Measurements from ENCODE around the gene FMNL2.

The FMNL2 gene

GRCh38 chr2:152646264-152646663 is 311.3 kb downstream of the FMNL2 start:
- DNase-seq (ENCODE audit: low spot score), result no peak

DNA sequence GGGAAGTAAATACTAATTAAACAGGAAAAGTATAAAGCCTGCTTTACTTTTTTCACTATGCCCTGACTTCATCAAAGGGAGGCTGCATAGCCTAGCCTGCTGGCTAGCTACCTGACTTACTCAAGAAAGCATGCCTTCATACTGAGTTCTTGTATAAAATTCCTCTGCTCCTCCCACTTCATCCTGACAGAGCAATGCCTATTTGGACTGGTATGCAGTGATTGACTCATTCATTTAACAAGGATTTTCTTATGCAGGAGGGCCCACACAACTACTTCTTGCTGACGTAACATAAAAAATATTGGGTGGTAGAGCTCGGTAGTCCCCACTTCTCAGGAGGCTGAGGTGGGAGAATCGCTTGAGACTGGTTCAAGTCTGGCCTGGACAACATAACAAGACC is 311.8 kb downstream of the FMNL2 start:
- DNase-seq (ENCODE audit: low spot score), result no peak

DNA sequence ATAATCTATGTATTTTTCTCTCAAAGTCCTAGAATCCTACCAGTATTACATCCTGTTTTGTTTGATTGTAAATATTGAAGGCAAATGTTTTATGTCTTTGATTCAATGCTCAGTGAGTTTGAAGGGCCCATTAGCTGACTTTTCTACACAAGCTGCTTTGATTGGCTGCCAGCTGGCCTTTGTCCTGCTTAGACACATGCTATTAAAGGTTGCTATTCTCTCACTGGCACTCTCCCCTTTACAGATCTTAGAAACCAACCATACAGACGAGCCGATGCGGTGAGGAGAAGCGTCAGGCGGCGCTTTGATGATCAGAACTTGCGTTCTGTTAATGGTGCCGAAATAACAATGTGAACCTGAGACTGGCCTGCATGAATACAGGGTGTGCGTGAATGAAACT is 312.6 kb downstream of the FMNL2 start:
- DNase-seq (ENCODE audit: low spot score), result no peak

DNA sequence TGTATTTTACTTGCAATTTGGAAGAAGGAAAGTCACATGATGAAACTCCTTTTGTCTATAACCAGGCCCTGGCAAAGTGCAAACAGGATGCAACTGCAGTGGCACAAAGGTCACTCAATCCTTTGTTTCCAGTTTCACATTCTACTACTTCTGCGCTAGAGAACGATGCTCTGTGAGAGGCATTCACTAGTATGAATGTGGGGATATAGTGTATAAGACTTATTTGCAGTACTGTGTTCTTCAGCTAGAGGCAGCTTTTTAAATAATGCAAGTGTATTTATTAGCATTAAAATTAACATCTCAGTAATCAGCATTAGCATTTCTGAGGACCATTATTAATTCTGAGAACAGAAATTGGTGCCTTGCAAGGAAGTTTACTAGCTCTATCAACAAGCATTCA is 313.4 kb downstream of the FMNL2 start:
- no peak for DNase-seq (ENCODE audit: low spot score)

- no peak for DNase-seq (ENCODE audit: low spot score)
Measured at GRCh38 chr2:152649997-152650396, 315.0 kb downstream of the FMNL2 start.

DNA sequence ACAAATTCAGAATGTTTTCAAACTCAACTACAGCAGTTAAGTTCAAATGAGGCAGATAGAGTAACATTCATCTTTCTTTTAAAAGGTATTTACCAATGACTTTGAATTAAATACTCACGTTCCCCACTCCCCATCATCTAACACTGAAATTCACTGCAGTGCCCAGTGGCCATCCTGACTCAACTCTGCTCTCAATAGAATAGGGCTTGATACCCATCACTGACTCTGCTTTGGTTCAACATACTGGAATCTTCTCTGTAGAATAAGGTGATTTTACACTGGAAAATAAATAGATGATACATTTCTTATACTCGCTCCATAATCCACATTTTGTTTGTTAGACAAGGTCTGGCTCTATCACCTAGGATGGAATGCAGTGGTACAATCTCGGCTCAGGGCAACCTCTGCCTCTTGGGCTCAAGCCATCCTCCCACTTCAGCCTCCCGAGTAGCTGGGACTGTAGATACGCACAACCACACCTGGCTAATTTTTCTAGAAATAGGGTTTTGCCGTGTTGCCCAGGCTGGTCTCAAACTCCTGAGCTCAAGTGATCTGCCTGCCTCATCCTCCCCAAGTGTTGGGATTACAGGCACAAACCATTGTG is 315.9 kb downstream of the FMNL2 start:
- no peak for DNase-seq (ENCODE audit: low spot score)

- no peak for DNase-seq (ENCODE audit: low spot score)
Measured at GRCh38 chr2:152651834-152652233, 316.9 kb downstream of the FMNL2 start.

DNA sequence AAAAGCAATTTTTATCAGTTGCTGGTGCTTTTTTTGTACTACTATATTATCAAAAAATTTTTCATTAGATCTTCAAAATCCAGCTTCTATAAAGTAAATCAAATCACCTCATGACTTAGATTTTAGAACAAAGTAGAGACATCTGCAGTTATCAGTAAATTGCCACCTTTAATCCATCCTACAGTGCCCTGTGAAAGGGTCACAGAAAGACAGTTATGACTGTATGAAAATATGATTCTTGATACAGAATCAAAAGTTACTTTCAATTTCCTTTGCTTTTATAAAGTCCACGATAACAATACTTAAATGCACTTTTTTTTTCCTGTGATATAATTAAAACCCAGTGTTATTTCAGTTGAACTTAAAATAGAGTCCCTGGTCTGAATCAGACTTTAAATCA is 320.9 kb downstream of the FMNL2 start:
- no peak for DNase-seq (ENCODE audit: low spot score)

GRCh38 chr2:152657043-152657442 is 322.1 kb downstream of the FMNL2 start:
- DNase-seq (ENCODE audit: low spot score), result no peak

DNA sequence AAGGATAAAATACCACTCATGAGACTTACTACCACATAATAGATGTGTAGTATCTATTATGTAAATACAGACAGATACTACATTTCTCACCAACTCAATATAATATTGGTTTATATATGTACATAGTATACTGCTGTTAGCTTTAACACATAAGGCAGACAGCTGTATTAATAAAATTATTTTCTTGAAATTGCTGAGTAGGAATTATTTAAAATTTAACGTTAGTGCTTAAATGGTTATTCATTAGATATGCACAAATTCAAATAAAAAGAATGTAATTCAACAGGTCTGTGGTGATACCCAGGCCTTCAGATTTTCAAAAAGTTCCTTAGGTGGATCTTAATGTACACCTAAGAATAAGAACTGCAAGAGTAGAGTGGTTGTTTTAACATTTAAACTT is 323.2 kb downstream of the FMNL2 start:
- DNase-seq (ENCODE audit: low spot score), result no peak

GRCh38 chr2:152661076-152661475 is 326.1 kb downstream of the FMNL2 start:
- DNase-seq (ENCODE audit: low spot score), result no peak

DNA sequence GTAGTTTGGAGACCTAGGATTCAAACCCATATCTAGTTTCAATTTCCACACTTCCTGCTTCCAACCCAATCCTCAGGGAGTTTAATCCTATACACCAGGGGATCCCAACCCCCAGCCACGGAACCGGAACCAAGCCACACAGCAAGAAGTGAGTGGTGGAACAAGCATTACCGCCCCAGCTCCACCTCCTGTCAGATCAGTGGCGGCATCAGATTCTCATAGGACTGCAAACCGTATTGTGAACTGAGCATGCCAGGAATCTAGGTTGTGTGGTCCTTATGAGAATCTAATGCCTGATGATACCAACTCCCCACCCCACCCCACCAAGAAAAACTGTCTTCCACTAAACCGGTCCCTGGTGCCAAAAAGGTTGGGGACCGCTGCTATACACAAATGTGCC is 329.8 kb downstream of the FMNL2 start:
- DNase-seq (ENCODE audit: low spot score), result no peak

- DNase-seq (ENCODE audit: low spot score), result no peak
Measured at GRCh38 chr2:152674334-152674733, 339.4 kb downstream of the FMNL2 start.

DNA sequence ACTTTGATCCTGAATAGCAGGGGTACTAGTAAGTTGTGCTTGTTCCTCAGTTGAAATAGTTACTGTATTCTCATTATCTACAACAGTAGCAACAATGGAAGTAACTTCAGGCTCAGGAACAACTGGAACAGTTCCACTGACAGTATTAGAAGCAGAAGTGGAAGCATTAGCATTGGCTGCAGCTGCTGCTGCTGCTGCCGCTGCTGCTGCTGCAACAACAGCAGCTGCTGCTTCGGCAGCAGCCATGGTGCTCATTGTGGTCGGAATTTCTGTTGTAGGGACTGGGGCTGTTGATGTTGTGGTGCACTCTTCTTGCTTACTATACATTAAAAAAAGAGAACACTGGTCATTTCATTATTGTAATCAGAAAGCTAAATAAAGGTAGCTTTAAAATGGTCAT is 341.5 kb downstream of the FMNL2 start:
- no peak for DNase-seq (ENCODE audit: low spot score)

DNA sequence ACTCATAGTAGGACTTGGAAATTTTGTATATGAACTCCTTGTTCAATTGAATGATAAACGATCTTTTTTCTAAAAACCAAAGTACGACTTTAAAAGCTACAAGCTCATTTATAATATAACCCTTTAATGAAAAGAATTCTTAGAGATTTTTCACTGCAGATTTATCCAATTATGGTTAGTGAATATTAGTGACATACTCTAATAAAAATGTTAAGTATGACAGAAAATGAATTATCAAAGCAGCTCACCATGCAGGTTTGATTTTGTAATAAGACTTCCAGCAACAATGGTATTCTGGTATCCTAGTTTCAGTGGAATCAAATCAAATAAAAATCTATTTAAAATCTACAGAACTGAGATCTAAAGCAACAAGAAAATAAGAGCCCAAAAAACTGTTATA is 343.8 kb downstream of the FMNL2 start:
- no peak for DNase-seq (ENCODE audit: low spot score)

GRCh38 chr2:152682663-152683062 is 347.7 kb downstream of the FMNL2 start:
- no peak for DNase-seq (ENCODE audit: low spot score)

DNA sequence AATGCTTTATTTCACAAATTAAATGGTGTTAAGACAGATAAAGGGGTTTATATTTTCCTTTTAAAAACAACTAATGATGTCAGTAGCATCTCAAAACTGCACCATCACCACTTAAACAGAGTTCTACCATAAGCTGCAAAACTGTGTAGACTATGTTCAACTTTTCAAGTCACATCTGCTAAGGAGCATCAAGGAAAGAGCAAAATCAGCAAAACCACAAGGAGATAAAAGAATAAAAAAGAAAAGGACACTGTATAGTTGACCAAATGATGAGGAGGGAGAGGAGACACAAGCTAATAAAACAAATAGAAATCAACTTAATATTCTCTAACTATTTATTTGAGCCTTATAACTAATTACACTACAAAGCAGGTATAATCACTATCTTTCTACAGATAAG is 348.4 kb downstream of the FMNL2 start:
- no peak for DNase-seq (ENCODE audit: low spot score)

DNA sequence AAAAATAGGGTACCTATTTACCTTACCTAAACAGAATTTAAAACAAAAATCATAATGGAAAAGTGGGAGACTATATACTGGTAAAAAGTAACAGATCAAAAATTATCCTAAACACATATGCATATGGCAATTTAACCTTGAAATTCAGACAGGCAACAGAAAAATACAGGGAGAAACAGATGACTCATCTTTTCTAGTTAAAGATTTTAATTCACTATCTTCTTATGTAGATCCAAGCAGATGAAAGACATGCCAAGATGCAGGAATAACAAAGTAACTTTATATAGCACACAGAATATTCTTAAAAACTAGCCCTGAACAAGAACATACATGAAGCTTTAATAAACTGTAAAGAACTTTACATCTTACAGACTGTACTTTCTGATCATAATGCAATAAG is 351.3 kb downstream of the FMNL2 start:
- DNase-seq (ENCODE audit: low spot score), result no peak

DNA sequence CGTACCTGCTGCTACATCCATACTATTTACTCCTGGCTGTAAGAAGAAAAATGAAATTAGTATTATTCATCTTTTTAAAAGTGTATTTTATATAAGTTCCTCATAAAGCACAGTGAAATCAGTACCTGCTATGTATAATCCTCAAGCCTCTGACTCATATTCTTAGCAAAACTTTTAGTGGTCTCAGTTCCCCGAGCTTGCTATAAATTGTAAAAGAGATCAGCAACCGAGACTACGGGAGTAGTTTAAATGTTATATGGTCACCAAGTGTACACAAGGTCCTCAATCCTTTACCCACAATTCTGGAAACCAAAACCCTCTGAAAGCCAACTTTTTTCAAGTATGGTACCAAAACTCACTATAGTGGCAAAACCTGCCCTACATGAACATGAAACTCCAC is 358.1 kb downstream of the FMNL2 start:
- no peak for DNase-seq (ENCODE audit: low spot score)

DNA sequence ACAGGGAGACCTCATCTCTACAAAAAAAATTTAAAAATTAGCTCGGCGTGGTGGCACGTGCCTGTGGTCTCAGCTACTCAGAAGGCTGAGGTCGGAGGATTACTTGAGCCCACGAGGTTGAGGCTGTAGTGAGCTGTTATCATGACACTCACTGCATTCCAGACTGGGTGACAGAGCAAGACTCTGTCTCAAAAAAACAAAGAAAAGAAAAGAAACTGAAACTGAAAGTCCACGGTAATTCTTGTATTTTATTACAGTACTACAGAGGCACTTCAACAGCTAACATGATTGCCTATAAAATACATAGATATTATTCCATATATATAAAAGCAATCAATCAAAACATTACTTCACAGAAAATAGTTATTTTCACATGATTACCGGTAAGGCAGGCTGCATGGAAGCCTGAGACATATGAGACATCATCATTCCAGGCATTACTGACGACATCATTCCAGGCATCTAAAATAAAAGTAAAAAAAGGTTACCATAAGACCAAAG is 359.2 kb downstream of the FMNL2 start:
- DNase-seq (ENCODE audit: low spot score), result no peak

GRCh38 chr2:152695763-152696162 is 360.8 kb downstream of the FMNL2 start:
- DNase-seq (ENCODE audit: low spot score), result no peak

DNA sequence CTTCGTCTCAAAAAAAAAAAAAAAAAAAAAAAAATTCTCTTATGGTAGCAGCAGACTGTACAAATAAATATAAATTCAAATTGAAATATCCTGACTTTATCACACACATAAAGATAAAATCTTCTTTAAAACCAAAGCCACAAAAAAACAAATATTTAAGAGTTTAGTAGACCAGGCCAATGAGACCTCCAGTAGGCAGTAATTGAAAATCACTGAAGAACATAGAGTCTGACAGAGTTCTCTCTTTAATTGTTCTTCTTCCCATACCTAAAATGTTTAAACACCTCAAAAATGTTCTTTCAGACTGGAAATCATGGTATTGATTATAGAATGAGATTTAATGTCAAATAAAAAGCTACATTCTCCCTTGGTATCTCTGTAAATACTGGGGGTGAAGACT is 361.5 kb downstream of the FMNL2 start:
- DNase-seq (ENCODE audit: low spot score), result no peak

Measured in SK-N-DZ (cell line).